IMR-90 (cell line): ENCODE measurements around the gene RELT. TPM values are rescaled to one million over a fixed set of nuclear protein-coding genes. Genes with fewer than 3 reads are reported as not detected.

Experiments
- ATAC-seq: fragments of 200-7000 bp; cut with Tn5 transposase; 2 replicates; pipeline ENCODE4 v1.9.1; 2020; ENCODE audit warnings: low read depth, mild to moderate bottlenecking, moderate library complexity
- BruUV-seq: library from RNA; stranded (reverse); fragments of 400-500 nt; replicated peaks from 2 replicates; lab custom pipeline; 2021; lab: Mats Ljungman, UMichigan
- CTCF ChIA-PET: fragments of 300-600 bp; formaldehyde crosslinking; extraction: SDS; loops from one replicate; lab custom pipeline; 2021; ENCODE audit warnings: antibody characterized with exemption; lab: Yijun Ruan, JAX
- POLR2A ChIA-PET: fragments of 300-600 bp; sonication (Branson Sonifier 250); formaldehyde crosslinking; loops from one replicate; lab custom pipeline; 2022; ENCODE audit warnings: antibody characterized with exemption; ENCODE audit not compliant: unreplicated experiment; lab: Charles Lee
- DNase-seq: peaks from one replicate; pipeline ENCODE4 v3.0.0; 2013
- H2AFZ ChIP-seq: replicated peaks from 2 replicates; pipeline ENCODE3; 2013; ENCODE audit warnings: low read length, mild to moderate bottlenecking; ENCODE audit not compliant: poor library complexity
- H2AK5ac ChIP-seq: 2 replicates; pipeline ENCODE4 v1.6.1; 2013; ENCODE audit warnings: low read depth, low read length, inconsistent platforms
- H2AK9ac ChIP-seq: replicated peaks from 2 replicates; pipeline ENCODE3; 2013; ENCODE audit warnings: mild to moderate bottlenecking, low read depth, low read length, moderate library complexity; ENCODE audit not compliant: poor library complexity
- H2BK120ac ChIP-seq: 2 replicates; pipeline ENCODE4 v1.6.1; 2013; ENCODE audit warnings: low read depth, low read length, inconsistent platforms
- H2BK15ac ChIP-seq: 3 replicates; pipeline ENCODE4 v1.6.1; 2013; ENCODE audit warnings: low read depth, low read length, inconsistent platforms
- H2BK20ac ChIP-seq: 2 replicates; pipeline ENCODE4 v1.6.1; 2013; ENCODE audit warnings: low read depth, mild to moderate bottlenecking, inconsistent platforms, low read length, moderate library complexity
- H2BK5ac ChIP-seq: 2 replicates; pipeline ENCODE4 v1.6.1; 2013; ENCODE audit warnings: mild to moderate bottlenecking, low read depth, low read length, inconsistent platforms; ENCODE audit not compliant: poor library complexity, severe bottlenecking
- H3K14ac ChIP-seq: replicated peaks from 2 replicates; pipeline ENCODE4 v1.6.1; 2013; ENCODE audit warnings: low read depth, low read length, inconsistent platforms
- H3K18ac ChIP-seq: 2 replicates; pipeline ENCODE4 v1.6.1; 2013; ENCODE audit warnings: low read depth, low read length, control low read depth
- H3K23ac ChIP-seq: 2 replicates; pipeline ENCODE4 v1.6.1; 2013; ENCODE audit warnings: low read depth, low read length, inconsistent platforms
- H3K27ac ChIP-seq: 2 replicates; pipeline ENCODE4 v1.5.1; 2013; ENCODE audit warnings: mild to moderate bottlenecking, control low read depth, low read length; ENCODE audit not compliant: insufficient read depth
- H3K27me3 ChIP-seq: 2 replicates; pipeline ENCODE4 v1.6.1; 2013; ENCODE audit warnings: low read length; ENCODE audit not compliant: control insufficient read depth, insufficient read depth
- H3K36me3 ChIP-seq: 2 replicates; pipeline ENCODE4 v1.6.1; 2013; ENCODE audit warnings: low read length, mixed read lengths; ENCODE audit not compliant: control insufficient read depth, insufficient read depth
- H3K4ac ChIP-seq: 2 replicates; pipeline ENCODE4 v1.6.1; 2013; ENCODE audit warnings: low read depth, low read length, inconsistent platforms
- H3K4me1 ChIP-seq: 2 replicates; pipeline ENCODE4 v1.6.1; 2013; ENCODE audit warnings: low read length, mixed read lengths; ENCODE audit not compliant: control insufficient read depth, insufficient read depth
- H3K4me2 ChIP-seq: 2 replicates; pipeline ENCODE4 v1.6.1; 2013; ENCODE audit warnings: low read depth, mild to moderate bottlenecking, control low read depth, low read length, moderate library complexity
- H3K4me3 ChIP-seq: 2 replicates; pipeline ENCODE4 v1.5.1; 2013; ENCODE audit warnings: low read depth, mild to moderate bottlenecking, control low read depth, low read length, moderate library complexity; ENCODE audit not compliant: insufficient read depth
- H3K56ac ChIP-seq: 2 replicates; pipeline ENCODE4 v1.6.1; 2013; ENCODE audit warnings: low read length, inconsistent platforms; ENCODE audit not compliant: insufficient read depth; ENCODE audit errors: extremely low read depth
- H3K79me1 ChIP-seq, 2 experiments: 2 replicates each; pipeline ENCODE4 v1.6.1; 2013; ENCODE audit warnings: low read length in 2 of 2, inconsistent platforms in 1 of 2, low read depth in 1 of 2
- H3K9ac ChIP-seq: 2 replicates; pipeline ENCODE4 v1.6.1; 2013; ENCODE audit warnings: low read depth, low read length, control low read depth
- H3K9me1 ChIP-seq: 2 replicates; pipeline ENCODE4 v1.6.1; 2013; ENCODE audit warnings: low read length, inconsistent platforms; ENCODE audit not compliant: insufficient read depth
- H3K9me3 ChIP-seq: 2 replicates; pipeline ENCODE4 v1.6.1; 2013; ENCODE audit warnings: low read length; ENCODE audit not compliant: control insufficient read depth, insufficient read depth
- H4K20me1 ChIP-seq: 2 replicates; pipeline ENCODE4 v1.6.1; 2013; ENCODE audit warnings: low read length, inconsistent platforms; ENCODE audit not compliant: insufficient read depth
- H4K5ac ChIP-seq: 2 replicates; pipeline ENCODE4 v1.6.1; 2013; ENCODE audit warnings: mild to moderate bottlenecking, low read depth, low read length, control low read depth
- H4K8ac ChIP-seq, 2 experiments: 2 replicates each; pipeline ENCODE4 v1.6.1; 2013; ENCODE audit warnings: low read depth in 2 of 2, low read length in 2 of 2, control low read depth in 1 of 2, inconsistent platforms in 1 of 2
- H4K91ac ChIP-seq: 2 replicates; pipeline ENCODE4 v1.6.1; 2013; ENCODE audit warnings: low read depth, low read length, inconsistent platforms; ENCODE audit not compliant: insufficient read depth
- BHLHE40 ChIP-seq: fragments of 150-350 bp; IDR thresholded peaks from 2 replicates; pipeline ENCODE4 v1.6.1; 2016; ENCODE audit warnings: mild to moderate bottlenecking, low read depth, low read length
- CHD1 ChIP-seq: IDR thresholded peaks from 2 replicates; pipeline ENCODE4 v1.6.1; 2012; ENCODE audit warnings: low read depth, low read length, improper control_type of control experiment
- FOS ChIP-seq: fragments of 150-350 bp; IDR thresholded peaks from 2 replicates; pipeline ENCODE4 v1.6.1; 2016; ENCODE audit warnings: low read depth, low read length
- MAZ ChIP-seq: IDR thresholded peaks from 2 replicates; pipeline ENCODE4 v1.6.1; 2012; ENCODE audit warnings: low read depth, mild to moderate bottlenecking, low read length, improper control_type of control experiment, moderate library complexity, borderline replicate concordance
- MXI1 ChIP-seq: IDR thresholded peaks from 2 replicates; pipeline ENCODE4 v1.6.1; 2012; ENCODE audit warnings: low read depth, mild to moderate bottlenecking, low read length, moderate library complexity, borderline replicate concordance
- POLR2A ChIP-seq: IDR thresholded peaks from 2 replicates; pipeline ENCODE4 v1.6.1; 2012; ENCODE audit warnings: mild to moderate bottlenecking, low read depth, low read length
- RAD21 ChIP-seq: IDR thresholded peaks from 2 replicates; pipeline ENCODE4 v1.6.1; 2012; ENCODE audit warnings: low read length, improper control_type of control experiment
- RFX5 ChIP-seq: IDR thresholded peaks from 2 replicates; pipeline ENCODE4 v1.8.0; 2012; ENCODE audit warnings: low read depth, mild to moderate bottlenecking, low read length, moderate library complexity
- SMC3 ChIP-seq: fragments of 150-350 bp; IDR thresholded peaks from 2 replicates; pipeline ENCODE4 v1.6.1; 2016; ENCODE audit warnings: low read depth, mild to moderate bottlenecking, antibody characterized with exemption, low read length, moderate library complexity
- dilution Hi-C: fragments of 300-500 bp; cut with HindIII; formaldehyde crosslinking; loops from one replicate; pipeline ENCODE4 v1.14.3; 2018; ENCODE audit warnings: low sequenced_read_pairs; ENCODE audit not compliant: unreplicated experiment
- in situ Hi-C: fragments of 300-500 bp; cut with MboI; formaldehyde crosslinking; loops from 3 replicates; pipeline ENCODE4 v1.14.3; 2019; ENCODE audit warnings: low sequenced_read_pairs, inconsistent platforms, mixed read lengths
- intact Hi-C: fragments of 100-400 bp; cut with micrococcal nuclease; formaldehyde crosslinking; loops from 2 replicates; pipeline ENCODE4 v1.10.0; 2022
- polyA plus RNA-seq, 3 experiments: library from polyadenylated mRNA; depleted of rRNA; stranded (reverse); fragments of >200 nt; gene quantifications; 2 replicates each; pipeline ENCODE4 v1.2.3, GENCODE V29; 2012; ENCODE audit warnings: low replicate concordance in 1 of 3
- total RNA-seq: library from RNA; depleted of rRNA; stranded (reverse); fragments of >200 nt; gene quantifications from 2 replicates; pipeline ENCODE4 v1.2.3, GENCODE V29; 2012
- TF ChIP-seq, protein P1 (sequence below): fragments of 150-350 bp; IDR thresholded peaks from 2 replicates; pipeline ENCODE4 v1.6.1; 2016; ENCODE audit warnings: low read depth, mild to moderate bottlenecking, low read length, moderate library complexity, borderline replicate concordance
- TF ChIP-seq, protein P2 (sequence below): conservative IDR thresholded peaks from 2 replicates; pipeline ENCODE4 v1.5.1; 2012; ENCODE audit warnings: mild to moderate bottlenecking, low read depth, low read length, improper control_type of control experiment
- TF ChIP-seq, protein P3 (sequence below): fragments of 150-350 bp; IDR thresholded peaks from 2 replicates; pipeline ENCODE4 v1.6.1; 2017; ENCODE audit warnings: mild to moderate bottlenecking, antibody characterized with exemption, low read length, low read depth

Gene RELT
- total and polyA plus RNA-seq, 2 of the 4 experiments (the other 2 are of a cell fraction) = 2.3 to 5.3 TPM

DNA sequence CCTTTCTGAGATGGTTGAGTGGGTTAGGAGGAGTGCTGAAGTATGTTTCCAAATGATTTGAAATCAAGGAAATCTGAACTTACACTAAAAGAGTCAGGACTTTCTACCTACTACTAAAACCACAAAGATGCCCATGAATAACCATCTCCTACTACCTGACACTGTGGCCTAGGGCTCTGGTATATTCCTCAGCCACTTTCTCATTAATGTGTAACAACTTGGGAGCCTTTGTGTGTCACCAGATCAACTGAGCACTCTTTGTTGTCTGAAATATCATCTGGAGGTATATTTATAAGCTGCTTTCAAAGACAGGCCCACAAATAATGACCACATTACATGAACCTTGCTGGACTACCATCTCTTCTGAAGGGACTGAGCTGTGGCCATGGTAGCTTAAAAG, 43.9 kb downstream of the RELT start:
- H4K8ac ChIP-seq = no peak overlapping the region
- H4K20me1 ChIP-seq = no peaks in the 10 kb centered on the region; the same call in 1 of the 2 replicates
- no peak overlapping the region for H3K9ac ChIP-seq
- dilution Hi-C loops = no loop called here
- BruUV-seq = no TSS peak
- no peak overlapping the region for H4K5ac ChIP-seq
- H2BK120ac ChIP-seq = no peak overlapping the region
- peaks cover 12% of the 10 kb centered on the region; the same call in 1 of the 2 replicates for H3K9me1 ChIP-seq
- ChIA-PET CTCF (interaction anchor here (0.6 kb wide), 1 partner anchor 159 kb away, joined by 3 read pairs; no protein-coding TSS in a partner anchor), POLR2A (no interaction called here)
- H2AFZ ChIP-seq = no peak overlapping the region
- H4K91ac ChIP-seq = no peak overlapping the region
- H3K4me3 ChIP-seq = no peak overlapping the region
- no peak overlapping the region for H3K23ac ChIP-seq
- no peak for ATAC-seq
- no peak overlapping the region for H2BK5ac ChIP-seq
- peaks cover 7% of the 10 kb centered on the region for H3K36me3 ChIP-seq
- intact Hi-C loops = no loop called here
- H3K4me2 ChIP-seq = no peak overlapping the region
- H3K18ac ChIP-seq = no peak overlapping the region
- H2AK5ac ChIP-seq = no peak overlapping the region
- no peak overlapping the region for H2BK20ac ChIP-seq
- DNase-seq = no peak
- H3K56ac ChIP-seq = no peak overlapping the region
- H2BK15ac ChIP-seq = no peak overlapping the region
- no peak overlapping the region for H2AK9ac ChIP-seq
- H3K27me3 ChIP-seq = no peaks in the 10 kb centered on the region
- H3K27ac ChIP-seq = no peak overlapping the region
- no peak overlapping the region for H3K14ac ChIP-seq
- in situ Hi-C loops = no loop called here
- peaks cover 11% of the 10 kb centered on the region for H3K4me1 ChIP-seq
- no peak overlapping the region for H3K4ac ChIP-seq
- H3K79me1 ChIP-seq = peaks cover 8 to 15% of the 10 kb centered on the region in 2 experiments; a peak in 2 of 4 replicates
- no peak for TF ChIP-seq RAD21
- TF ChIP-seq, protein P1, sequence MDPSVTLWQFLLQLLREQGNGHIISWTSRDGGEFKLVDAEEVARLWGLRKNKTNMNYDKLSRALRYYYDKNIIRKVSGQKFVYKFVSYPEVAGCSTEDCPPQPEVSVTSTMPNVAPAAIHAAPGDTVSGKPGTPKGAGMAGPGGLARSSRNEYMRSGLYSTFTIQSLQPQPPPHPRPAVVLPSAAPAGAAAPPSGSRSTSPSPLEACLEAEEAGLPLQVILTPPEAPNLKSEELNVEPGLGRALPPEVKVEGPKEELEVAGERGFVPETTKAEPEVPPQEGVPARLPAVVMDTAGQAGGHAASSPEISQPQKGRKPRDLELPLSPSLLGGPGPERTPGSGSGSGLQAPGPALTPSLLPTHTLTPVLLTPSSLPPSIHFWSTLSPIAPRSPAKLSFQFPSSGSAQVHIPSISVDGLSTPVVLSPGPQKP = no peak
- no peak for TF ChIP-seq BHLHE40
- no peak for TF ChIP-seq POLR2A
- TF ChIP-seq SMC3 = no peak
- TF ChIP-seq MXI1 = no peak
- TF ChIP-seq MAZ = no peak
- TF ChIP-seq CHD1 = no peak
- TF ChIP-seq, protein P2, sequence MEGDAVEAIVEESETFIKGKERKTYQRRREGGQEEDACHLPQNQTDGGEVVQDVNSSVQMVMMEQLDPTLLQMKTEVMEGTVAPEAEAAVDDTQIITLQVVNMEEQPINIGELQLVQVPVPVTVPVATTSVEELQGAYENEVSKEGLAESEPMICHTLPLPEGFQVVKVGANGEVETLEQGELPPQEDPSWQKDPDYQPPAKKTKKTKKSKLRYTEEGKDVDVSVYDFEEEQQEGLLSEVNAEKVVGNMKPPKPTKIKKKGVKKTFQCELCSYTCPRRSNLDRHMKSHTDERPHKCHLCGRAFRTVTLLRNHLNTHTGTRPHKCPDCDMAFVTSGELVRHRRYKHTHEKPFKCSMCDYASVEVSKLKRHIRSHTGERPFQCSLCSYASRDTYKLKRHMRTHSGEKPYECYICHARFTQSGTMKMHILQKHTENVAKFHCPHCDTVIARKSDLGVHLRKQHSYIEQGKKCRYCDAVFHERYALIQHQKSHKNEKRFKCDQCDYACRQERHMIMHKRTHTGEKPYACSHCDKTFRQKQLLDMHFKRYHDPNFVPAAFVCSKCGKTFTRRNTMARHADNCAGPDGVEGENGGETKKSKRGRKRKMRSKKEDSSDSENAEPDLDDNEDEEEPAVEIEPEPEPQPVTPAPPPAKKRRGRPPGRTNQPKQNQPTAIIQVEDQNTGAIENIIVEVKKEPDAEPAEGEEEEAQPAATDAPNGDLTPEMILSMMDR = no peak
- no peak for TF ChIP-seq RFX5
- no peak for TF ChIP-seq FOS
- TF ChIP-seq, protein P3, sequence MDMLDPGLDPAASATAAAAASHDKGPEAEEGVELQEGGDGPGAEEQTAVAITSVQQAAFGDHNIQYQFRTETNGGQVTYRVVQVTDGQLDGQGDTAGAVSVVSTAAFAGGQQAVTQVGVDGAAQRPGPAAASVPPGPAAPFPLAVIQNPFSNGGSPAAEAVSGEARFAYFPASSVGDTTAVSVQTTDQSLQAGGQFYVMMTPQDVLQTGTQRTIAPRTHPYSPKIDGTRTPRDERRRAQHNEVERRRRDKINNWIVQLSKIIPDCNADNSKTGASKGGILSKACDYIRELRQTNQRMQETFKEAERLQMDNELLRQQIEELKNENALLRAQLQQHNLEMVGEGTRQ = no peak
- no peaks in the 10 kb centered on the region for H3K9me3 ChIP-seq
